Measurements from ENCODE around the gene WWC1.
"Not testable (repeated sequence)": the region's sequence is repeated elsewhere in the genome, so short reads cannot be mapped to it uniquely, and the experiment has no call there.

Gene WWC1

DNA sequence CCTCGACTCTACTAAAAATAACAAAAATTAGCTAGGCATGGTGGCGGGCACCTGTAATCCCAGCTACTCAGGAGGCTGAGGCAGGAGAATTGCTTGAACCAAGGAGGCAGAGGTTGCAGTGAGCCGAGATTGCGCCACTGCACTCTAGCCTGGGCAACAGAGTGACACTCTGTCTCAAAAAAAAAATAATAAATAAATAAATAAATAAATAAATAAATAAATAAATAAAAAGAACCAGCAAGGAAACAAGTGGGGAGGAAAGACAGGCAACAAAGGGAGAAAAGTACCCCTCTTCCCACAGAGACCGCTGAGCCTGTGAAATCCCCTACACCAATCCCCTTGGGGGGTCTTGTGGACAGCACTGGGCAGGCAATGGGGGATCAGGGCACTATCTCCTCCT is 4.6 kb upstream of the WWC1 start:
- not testable (repeated sequence) for DNase-seq (ENCODE audit: low read depth)

DNA sequence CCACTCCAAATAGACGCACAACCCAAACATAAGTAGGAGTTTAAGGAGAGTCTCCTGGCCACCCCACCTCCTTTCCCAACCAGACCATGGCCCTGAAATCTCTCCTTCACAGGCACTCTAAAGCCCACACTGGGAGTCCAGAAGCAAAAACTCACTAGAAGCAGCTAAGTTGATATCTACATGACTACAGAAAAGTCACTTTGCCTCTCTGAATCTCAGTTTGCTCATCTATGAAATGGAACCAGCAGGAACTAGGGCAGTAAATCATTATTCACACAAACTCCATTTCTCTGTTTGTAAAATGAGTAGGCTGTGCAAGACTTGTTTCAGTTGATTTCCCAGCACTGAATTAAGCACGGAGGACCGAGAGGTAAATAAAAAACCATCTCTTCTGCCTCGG is 4.1 kb upstream of the WWC1 start:
- DNase-seq (ENCODE audit: low read depth): no peak

DNA sequence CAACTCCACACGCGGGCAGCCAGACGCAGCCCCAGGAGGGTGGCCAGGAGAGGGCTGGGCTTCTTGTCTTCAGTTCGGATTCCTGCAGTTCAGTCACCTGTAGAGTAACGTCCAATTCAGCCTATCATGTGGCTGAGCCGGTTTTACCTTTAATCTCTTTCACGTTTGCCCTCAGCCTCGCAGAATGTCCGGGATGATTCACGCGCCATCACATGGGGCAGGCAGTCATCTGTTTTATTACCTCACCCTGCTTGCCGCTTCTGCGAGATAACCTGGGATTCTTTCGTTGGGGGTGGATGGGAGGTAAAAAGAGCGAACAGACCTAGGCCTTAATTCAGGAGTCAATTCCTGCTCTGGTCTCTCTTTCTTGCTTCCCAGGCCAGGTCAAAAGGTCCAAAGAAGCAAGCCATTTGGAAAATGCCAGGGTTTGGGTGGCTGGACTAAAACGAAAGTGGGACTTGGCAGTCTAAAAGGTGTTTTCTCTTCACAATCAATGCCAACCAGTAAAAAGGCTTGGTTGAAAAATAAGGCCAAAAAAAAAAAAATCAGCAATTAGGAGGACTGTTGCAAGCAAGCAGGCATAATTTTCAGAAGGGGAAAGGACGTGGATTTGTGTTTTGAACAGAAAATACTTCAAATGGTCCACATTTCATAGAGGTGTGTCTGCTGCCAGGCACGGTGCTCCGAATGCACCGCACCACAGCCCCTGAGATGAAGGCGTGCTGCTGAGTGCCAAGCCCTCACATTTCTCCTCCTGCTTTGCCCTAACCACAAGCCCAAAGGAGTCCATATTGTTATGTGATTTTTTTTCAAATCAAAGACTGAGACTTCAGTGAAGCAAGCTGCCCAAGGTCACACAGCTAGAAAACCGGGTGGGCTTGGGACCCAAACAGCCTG is 2.8 kb upstream of the WWC1 start:
- no peak for DNase-seq (ENCODE audit: low read depth)

DNA sequence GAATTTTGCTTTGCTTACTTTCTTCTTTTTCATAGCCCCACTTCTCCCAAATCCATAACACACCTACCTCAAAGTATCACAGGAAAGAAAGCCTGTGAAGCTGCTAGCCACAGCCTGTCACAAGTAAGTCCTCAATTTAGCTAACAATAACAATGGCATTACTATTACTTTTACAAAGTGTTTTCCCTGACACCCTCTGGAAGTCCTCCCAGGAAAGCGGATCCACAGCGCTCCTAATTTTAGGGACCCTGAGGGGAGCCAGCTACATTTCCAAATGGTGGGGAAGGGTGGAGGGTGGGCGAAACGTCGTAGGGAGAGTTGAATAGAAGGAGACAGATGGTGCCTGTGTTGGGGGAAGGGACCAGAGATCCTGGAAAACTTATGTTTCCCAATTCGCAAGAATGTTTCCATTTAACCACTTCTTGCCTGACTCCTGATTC is 523 bp upstream of the WWC1 start:
- DNase-seq (ENCODE audit: low read depth): no peak

DNA sequence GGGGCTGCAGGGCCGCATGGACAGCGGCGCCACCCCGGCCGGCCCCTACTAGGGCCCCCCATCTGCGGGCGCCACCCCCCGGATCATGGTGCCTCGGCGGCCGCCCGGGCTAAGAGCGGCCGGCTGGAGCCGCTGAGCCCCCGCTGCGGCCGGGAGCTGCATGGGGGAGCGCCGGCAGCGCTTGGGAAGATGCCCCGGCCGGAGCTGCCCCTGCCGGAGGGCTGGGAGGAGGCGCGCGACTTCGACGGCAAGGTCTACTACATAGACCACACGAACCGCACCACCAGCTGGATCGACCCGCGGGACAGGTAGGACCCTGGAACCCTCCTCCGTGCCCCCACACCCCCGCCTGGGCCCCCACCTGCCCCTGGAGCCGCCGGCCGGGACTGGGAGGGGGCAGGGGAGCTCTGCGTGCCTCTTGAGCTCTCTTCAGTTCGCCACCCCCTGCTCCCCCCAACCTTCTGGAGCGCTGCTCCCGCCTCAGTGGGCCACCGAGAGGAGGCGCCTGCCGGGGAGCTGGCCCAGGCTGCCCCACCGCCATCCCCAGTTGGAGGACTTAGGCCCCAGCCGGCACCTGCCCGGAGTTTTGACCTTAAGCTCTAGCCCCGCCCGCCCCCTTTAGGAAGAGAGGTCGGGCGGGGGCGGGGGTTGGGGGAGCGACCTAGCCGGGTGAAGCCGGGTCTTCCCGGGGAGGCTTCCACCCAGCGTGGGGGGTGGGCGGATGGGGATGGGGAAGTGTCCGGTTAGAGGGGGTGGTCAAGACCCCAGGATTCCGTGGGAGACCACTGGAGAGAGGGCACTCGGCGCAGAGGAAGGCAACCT is 730 bp downstream of the WWC1 start:
- no peak for DNase-seq (ENCODE audit: low read depth)

DNA sequence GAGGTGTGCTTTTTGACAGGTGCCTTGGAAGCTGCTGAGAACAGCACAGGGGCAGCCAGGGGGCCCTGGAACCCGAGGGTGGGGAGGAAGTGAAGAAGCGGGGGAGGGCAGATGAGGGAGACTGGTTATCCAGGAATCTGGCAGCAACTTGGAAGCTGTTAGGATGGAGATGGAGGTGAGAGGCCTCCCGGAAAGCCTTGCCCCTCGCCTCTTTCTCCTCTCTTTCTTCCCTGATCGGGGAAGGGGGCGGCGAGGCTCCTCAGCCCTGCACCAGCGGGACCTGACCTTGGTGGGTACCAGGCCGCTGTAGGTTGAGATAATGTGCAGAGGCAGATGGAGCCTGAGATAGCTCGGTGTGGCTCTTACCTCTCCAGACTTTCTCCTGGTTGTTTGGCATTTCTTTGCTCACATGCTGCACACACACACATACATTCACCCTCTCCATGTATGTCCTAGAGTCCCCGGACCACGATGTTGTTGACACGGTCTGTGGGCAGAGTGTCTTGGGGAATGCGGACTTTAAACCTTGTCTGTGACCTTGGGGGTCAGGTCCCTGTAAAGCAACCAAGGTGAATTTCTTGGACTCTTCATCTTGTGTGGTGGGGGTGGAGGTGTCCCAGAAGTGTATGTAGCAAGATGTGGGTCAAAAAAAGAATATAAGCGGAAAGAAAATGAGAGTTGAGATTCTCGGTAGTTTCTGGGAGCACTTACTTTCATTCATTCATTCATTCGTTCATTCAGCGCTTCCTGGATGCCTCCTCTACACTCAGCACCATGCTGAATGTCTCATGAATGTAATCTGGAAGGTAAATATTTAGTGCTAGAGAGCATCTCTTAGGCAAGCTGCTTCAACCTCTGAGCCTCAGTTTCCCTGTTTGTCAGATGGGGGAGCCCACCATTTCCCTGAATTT is 1.6 kb downstream of the WWC1 start:
- DNase-seq (ENCODE audit: low read depth): no peak

DNA sequence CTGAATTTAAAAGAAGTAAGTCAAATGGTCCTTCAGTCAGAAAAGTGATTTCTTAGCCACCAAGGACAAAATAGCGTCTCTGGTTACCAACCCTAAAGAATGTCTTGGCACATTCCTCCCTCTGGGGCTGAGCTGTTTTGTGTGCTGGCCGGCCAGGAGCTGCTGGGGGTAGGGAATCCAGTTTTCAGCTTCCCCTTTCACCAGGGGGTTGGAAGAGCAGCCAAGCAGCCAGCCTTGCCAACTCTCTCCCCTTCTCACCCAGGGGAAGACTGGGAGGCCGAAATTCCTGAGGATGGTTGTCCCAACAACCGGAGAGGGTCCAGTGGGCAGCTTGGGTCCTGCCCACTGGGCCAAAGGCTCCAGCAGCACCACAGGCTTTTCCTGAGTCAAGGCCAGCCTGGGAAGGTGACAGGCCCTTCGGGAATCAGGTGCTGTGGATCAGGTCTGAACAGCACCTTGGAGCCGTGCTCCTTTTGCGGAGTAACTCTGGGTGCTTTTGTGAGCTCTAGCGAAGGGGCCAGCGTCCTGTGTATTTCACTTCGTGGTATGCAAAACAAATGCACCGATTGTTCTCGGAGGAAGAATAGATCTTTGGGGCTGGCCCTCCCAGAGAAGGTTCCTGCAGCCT is 4.2 kb downstream of the WWC1 start:
- DNase-seq (ENCODE audit: low read depth): no peak

DNA sequence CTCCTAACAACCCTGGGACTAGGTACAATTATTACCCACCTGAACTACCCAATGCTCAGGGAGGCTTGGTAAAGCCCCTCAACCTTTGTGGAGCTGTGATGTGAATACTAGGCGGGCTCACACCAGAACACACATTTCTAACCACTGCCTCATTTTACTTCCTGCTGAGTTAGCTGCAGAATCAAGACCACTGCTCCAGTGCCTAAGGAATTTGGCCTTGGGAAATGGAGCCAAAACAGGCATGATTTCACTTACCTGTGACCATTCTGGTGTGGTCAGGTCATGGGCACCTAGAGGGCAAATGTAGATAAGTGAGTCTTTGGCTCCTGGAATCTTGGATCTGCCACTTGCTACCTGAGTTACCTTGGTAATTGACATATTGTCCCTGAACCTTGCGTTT is 5.2 kb downstream of the WWC1 start:
- DNase-seq (ENCODE audit: low read depth): no peak

DNA sequence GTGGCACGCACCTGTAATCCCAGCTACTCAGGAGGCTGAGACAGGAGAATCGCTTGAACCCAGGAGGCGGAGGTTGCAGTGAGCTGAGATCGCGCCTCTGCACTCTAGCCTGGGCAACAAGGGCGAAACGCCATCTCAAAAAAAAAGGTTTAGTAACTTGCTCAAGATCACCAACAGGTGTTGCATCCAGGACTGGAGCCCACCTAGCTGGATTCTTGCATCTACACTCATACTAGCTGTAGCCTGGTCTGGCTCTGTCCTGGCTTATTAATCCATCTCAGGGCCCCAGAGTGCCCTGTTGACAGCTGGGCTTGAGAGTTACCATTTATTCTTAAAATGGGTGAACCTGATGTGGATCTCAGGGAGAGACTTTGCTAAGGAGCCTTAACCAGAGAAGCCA is 7.5 kb downstream of the WWC1 start:
- no peak for DNase-seq (ENCODE audit: low read depth)

DNA sequence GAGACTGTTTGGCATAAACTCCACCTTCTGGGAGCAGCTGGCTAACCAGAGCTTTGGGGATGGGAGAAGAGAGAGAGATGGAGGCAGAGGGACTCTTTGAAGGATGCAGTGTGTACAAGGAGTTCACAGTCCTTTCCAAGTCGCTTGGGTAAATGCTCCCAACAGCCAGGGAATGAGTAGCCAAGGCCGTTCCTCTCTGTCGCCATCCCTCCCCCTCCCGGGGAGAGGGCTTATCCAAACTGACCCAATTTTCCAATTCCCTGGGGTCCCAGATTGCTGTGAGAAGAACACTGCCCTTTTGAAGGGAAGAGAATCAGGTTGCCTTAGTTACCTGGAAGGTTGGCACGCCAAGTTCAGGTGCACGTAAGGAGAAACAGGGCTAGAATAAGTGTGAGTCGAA is 7.9 kb downstream of the WWC1 start:
- DNase-seq (ENCODE audit: low read depth): no peak

DNA sequence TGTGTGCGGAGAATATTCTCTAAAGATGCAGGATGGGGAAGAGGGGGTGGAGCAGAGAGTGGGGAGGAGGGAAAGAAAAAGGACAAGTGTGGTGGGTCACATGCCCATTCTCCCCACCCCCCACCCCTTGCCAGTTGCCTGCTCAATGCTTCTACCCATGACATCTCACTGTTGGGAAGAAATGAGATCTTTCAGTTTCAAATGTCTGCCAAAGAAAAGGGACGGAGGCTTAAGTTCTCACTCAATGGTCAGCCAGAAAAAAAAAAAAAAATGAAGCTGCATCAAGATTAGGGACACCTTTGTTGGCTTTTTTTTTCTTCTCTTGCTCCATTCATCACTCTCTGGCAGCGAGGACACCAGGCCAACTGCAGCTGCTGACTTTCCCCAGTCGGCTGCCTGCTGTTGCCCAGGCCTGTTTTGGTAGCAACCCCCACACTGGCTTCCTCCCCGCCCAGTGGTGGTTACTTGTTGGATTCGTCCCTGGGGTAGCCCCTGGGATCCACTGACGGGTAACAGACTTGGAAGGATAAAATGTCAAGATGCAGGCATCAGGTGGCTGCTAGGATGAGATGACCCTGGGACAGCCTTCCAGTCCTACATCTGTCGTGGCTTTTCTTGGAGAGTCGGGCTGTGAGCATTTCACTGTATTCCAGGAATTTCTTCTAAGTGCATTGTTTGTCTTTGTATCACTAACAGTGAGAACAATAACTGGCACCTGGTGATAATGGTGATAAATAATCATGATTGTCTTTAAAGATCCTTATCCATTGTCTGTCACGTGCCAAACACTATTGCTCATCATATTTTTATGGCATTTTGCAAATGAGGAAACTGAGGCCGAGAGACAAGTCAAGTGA is 9.1 kb downstream of the WWC1 start:
- no peak for DNase-seq (ENCODE audit: low read depth)

DNA sequence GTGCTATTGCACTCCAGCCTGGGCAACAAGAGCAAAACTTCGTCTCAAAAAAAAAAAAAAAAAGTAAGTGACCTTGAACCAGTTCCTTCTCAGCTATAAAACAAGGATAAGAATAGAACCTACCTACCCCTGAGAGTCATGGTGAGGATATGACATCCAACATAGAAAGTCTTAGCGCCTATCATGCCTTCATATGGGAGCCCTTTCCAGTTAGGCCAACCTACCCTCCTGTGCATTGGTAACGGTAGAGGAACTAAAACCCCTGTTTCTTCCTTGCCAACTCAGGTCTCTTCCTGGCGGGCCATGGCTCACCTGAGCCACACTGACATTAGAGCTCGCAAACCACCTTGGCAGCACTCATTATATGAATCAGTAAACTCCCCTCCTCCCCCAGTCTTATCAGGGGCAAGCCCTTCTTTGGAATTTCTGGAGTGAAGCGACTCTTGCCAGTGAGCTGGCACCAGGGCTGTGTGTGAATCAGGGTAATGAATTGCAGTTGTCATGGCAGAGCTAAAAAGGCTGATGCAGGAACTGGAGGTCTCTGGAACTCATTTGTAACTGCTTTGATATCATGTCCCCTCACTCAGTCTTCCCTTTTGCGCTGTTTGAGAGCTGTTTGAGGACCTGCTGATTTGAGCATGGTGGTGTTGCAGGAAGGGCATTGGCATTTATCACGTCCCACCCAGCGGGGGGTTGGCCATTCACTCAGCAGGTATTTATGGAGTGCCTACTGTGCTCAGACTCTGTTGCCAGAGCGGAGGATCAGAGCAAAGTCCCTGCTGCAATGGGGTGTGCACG is 10.3 kb downstream of the WWC1 start:
- no peak for DNase-seq (ENCODE audit: low read depth)

DNA sequence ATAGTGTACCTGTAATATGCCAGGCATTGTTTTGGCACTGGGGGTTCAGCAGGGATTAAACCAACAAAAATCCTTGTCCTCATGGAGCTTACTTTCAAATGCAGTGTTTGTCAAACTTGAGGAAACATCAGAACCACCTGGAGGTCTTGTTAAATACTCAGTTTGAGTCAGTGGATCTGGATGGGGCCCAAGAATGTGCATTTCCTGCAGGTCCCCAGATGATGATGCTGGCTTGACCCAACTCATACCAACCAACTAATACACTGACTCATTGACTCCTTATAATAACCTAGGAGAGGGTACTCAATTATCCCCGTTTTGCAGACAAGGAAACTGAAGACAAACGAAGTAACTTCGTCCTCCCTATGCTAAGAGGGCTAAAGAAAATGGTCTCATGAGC is 11.3 kb downstream of the WWC1 start:
- no peak for DNase-seq (ENCODE audit: low read depth)

DNA sequence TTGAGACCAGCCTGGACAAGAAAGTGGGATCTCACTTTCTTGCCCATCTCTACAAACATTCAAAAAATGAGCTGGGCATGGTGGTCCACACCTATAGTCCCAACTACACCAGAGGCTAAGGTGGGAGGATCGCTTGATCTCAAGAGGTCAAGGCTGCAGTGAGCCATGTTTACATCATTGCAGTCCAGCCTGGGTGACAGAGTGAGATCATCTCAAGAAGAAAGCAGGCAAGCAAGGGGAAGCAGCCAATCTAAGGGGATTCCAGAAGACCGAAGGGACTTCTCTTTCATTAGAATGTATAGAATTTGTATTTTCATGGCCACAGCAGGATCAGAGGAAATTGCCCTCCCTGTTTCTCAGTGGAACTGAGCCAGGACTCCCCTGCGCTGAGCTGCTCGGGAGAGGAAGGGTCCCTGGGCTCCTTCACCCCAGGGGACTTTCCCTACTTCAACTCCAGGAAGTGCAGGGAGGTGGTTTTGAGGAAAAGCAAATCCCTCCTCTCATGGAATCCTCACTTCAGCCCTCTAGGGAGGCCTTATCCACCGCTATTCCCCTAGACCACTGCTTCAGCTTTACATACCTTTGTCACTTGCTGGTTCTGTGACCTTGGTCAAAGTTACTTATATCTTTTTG is 12.1 kb downstream of the WWC1 start:
- no peak for DNase-seq (ENCODE audit: low read depth)

DNA sequence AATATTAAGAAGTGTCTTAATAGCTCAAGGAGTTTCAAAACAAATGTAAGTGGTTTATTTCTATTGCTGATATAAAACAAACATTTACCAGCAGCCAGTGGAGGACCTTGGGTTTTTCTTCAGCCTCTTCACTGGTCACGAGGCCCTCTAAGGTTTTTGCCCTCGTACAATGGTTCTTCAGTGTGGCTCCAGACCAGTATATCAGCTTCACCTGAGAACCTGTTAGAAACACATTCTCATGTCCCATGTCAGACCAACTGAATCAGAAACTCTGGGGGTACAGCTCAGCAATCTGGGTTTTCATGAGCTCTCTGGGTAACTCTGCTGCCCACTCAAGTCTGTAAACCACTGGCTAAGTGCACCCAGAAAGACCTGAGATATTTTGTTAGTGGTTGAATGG is 12.9 kb downstream of the WWC1 start:
- DNase-seq (ENCODE audit: low read depth): no peak

DNA sequence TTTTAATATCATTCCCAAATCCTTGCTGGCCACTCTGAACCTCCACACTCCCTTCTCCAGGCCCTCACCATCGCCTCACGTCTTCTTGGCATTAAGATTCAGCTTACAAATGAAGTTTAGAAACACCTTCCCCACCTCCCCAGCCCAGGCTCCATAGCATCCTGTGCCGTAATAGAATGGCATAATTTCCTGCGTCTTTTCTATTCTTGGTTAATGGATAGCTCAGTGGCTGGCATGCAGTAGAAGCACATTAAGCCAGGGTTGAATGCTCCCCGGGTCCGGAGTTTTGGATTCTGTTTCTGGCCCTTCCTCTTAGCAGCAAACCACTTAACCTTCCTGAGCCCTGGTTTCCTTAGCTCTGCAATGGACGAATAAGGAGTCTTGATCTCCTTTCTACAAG is 13.8 kb downstream of the WWC1 start:
- DNase-seq (ENCODE audit: low read depth): no peak

DNA sequence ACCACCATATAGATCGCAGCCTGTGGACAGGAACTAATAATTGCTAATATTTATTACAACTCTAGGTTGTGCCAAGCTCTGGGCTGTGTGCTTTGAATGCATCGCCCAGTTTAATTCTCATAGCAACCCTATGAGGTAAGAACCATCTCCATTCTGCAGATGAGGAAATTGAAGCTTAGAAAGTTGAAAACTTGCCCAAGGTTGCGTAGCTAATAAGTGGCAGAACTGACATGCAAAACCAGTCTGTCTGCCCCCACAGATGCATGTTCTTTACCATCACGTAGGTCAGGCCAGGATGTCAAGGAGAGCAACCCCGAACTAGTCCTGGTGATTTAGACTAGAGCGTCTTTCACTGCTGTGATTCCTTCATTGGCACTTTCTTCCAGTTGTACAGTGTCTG is 15.6 kb downstream of the WWC1 start:
- DNase-seq (ENCODE audit: low read depth): no peak

DNA sequence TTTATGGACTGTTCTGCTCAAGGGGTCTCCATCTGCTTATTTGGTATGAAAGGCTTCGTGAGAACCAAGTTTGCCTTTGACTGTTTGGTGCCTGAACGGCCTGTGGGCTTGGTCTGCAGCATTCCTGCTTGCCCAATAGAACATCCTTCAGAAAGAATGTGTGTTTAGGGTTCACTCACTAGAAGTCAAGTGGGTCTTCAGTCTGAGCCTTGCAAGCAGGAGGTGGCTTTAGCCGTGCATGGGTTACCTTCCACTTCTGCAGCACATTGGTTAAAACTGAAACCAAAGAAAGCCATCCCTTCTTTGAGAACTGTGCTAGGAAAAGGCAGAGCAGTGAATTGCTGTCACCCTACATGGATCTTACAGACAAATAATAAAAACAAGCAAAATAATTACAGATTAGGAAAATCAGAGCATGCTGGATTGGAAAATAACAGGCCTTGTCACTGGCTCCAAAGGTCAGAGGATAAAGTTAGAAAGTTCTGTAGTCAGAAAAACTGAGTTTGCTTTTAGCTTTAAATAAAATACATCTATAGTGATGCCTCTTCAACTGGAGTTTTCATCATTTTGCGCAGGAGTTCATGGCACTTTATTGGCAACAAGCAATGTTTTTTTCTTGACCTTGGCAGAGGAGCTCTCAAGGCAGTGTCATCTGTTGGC is 16.6 kb downstream of the WWC1 start:
- DNase-seq (ENCODE audit: low read depth): no peak
